Activated gamma-delta T cell treated with Interleukin-2 at 50 U/mL for 16 hours (primary cell): ENCODE data around the gene TP53TG5.

Experiments used
- DNase-seq: peaks from one replicate; pipeline ENCODE4 v3.0.0-alpha.2; 2020

Gene TP53TG5

GRCh38 chr20:45344168-45344860, 33.8 kb downstream of the TP53TG5 start:
- DNase-seq, result no peak

GRCh38 chr20:45343532-45344167, 34.5 kb downstream of the TP53TG5 start:
- no peak for DNase-seq

- no peak for DNase-seq
Observed at GRCh38 chr20:45342855-45343531, 35.1 kb downstream of the TP53TG5 start.

- DNase-seq, result no peak
Observed at GRCh38 chr20:45341939-45342854, 35.9 kb downstream of the TP53TG5 start.

GRCh38 chr20:45341579-45341938, 36.6 kb downstream of the TP53TG5 start:
- no peak for DNase-seq

GRCh38 chr20:45340951-45341350, 37.2 kb downstream of the TP53TG5 start:
- DNase-seq, result no peak

- no peak for DNase-seq
Observed at GRCh38 chr20:45340236-45340847, 37.8 kb downstream of the TP53TG5 start.

GRCh38 chr20:45339799-45340198, 38.3 kb downstream of the TP53TG5 start:
- no peak for DNase-seq

GRCh38 chr20:45339084-45339483, 39.0 kb downstream of the TP53TG5 start:
- DNase-seq, result no peak

- DNase-seq, result no peak
Observed at GRCh38 chr20:45338121-45339030, 39.7 kb downstream of the TP53TG5 start.

GRCh38 chr20:45337367-45338120, 40.6 kb downstream of the TP53TG5 start:
- DNase-seq, result no peak

GRCh38 chr20:45336530-45337366, 41.4 kb downstream of the TP53TG5 start:
- no peak for DNase-seq

- DNase-seq, result no peak
Observed at GRCh38 chr20:45330476-45330875, 47.6 kb downstream of the TP53TG5 start.

- no peak for DNase-seq
Observed at GRCh38 chr20:45329497-45330319, 48.4 kb downstream of the TP53TG5 start.

GRCh38 chr20:45328451-45328850, 49.7 kb downstream of the TP53TG5 start:
- no peak for DNase-seq

GRCh38 chr20:45325371-45325770, 52.8 kb downstream of the TP53TG5 start:
- no peak for DNase-seq

- no peak for DNase-seq
Observed at GRCh38 chr20:45323731-45324130, 54.4 kb downstream of the TP53TG5 start.

- DNase-seq, result no peak
Observed at GRCh38 chr20:45322952-45323383, 55.2 kb downstream of the TP53TG5 start.
